HCT116 (cell line): ENCODE measurements around the gene IRAK1BP1. TPM values are rescaled to one million over a fixed set of nuclear protein-coding genes. Genes with fewer than 3 reads are reported as not detected.

ENCODE experiments used
- ATAC-seq: fragments of 200-7000 bp; cut with Tn5 transposase; 2 replicates; pipeline ENCODE4 v1.9.1; 2020; ENCODE audit warnings: mild to moderate bottlenecking, moderate library complexity
- BruUV-seq: library from RNA; stranded (reverse); fragments of 400-500 nt; replicated peaks from 2 replicates; lab custom pipeline; 2021; lab: Mats Ljungman, UMichigan
- CTCF ChIA-PET: fragments of 300-600 bp; sonication (Branson Sonifier 250); formaldehyde crosslinking; loops from one replicate; lab custom pipeline; 2021; ENCODE audit warnings: antibody characterized with exemption; lab: Charles Lee
- POLR2A ChIA-PET: fragments of 300-600, 350-600 bp; sonication (Branson Sonifier 250); formaldehyde crosslinking; loops from one replicate; lab custom pipeline; 2021; ENCODE audit warnings: antibody characterized with exemption; lab: Charles Lee
- RAD21 ChIA-PET, 2 experiments: fragments of 300-600 bp; sonication (Branson Sonifier 250); formaldehyde crosslinking; loops; one replicate each; lab custom pipeline; 2023; ENCODE audit warnings: low total read pairs in 2 of 2; ENCODE audit not compliant: uncharacterized antibody in 2 of 2, unreplicated experiment in 2 of 2, low non-redundant PET in 1 of 2; lab: Charles Lee
- DNase-seq: peaks from one replicate; pipeline ENCODE4 v3.0.0-alpha.2; 2010; ENCODE audit warnings: low read depth, low spot score
- H2AFZ ChIP-seq: fragments of 200-600 bp; shearing (Covaris generic), sonication (generic); 2 replicates; pipeline ENCODE4 v1.6.1; 2017; ENCODE audit warnings: low read depth, mixed run types, mixed read lengths, antibody characterized with exemption, low read length; ENCODE audit not compliant: poor library complexity, severe bottlenecking
- H3K27ac ChIP-seq: 2 replicates; pipeline ENCODE4 v1.5.1; 2012; ENCODE audit warnings: low read depth, low read length
- H3K27me3 ChIP-seq: fragments of 200-600 bp; sonication (generic); 2 replicates; pipeline ENCODE4 v1.6.1; 2016; ENCODE audit warnings: mixed run types, low read length, mixed read lengths; ENCODE audit not compliant: insufficient read depth
- H3K36me3 ChIP-seq, 2 experiments: fragments of 200-500 bp in 1 of 2; fragments of 200-600 bp in 1 of 2; sonication (Bioruptor generic) in 1 of 2; sonication (generic) in 1 of 2; 2 replicates each; pipeline versions ENCODE4 v1.5.1 to v1.6.1; 2014 to 2016; ENCODE audit warnings: low read length in 2 of 2, inconsistent platforms in 1 of 2, mixed read lengths in 1 of 2, mixed run types in 1 of 2; ENCODE audit not compliant: insufficient read depth in 2 of 2, control insufficient read depth in 1 of 2
- H3K4me1 ChIP-seq, 2 experiments: fragments of 200-600 bp in 1 of 2; sonication (generic) in 1 of 2; 2 replicates each; pipeline versions ENCODE4 v1.5.1 to v1.6.1; 2012 to 2017; ENCODE audit warnings: low read length in 2 of 2, inconsistent platforms in 1 of 2, mild to moderate bottlenecking in 1 of 2, mixed read lengths in 1 of 2, mixed run types in 1 of 2, moderate library complexity in 1 of 2; ENCODE audit not compliant: insufficient read depth in 2 of 2, control insufficient read depth in 1 of 2
- H3K4me2 ChIP-seq: fragments of 200-600 bp; sonication (generic); 2 replicates; pipeline ENCODE4 v1.6.1; 2017; ENCODE audit warnings: mixed run types, low read length, mixed read lengths
- H3K4me3 ChIP-seq, 2 experiments: fragments of 200-600 bp in 1 of 2; sonication (generic) in 1 of 2; replicated peaks in 1 of 2; 2 replicates each; pipeline ENCODE4 v1.5.1; 2011 to 2016; ENCODE audit warnings: low read length in 2 of 2, control low read depth in 1 of 2, low read depth in 1 of 2, mild to moderate bottlenecking in 1 of 2, mixed read lengths in 1 of 2, mixed run types in 1 of 2
- H3K79me2 ChIP-seq: fragments of 200-600 bp; sonication (generic); 2 replicates; pipeline ENCODE4 v1.6.1; 2017; ENCODE audit warnings: mild to moderate bottlenecking, mixed run types, low read length, moderate library complexity, mixed read lengths; ENCODE audit not compliant: insufficient read depth
- H3K9ac ChIP-seq: fragments of 200-600 bp; sonication (generic); 2 replicates; pipeline ENCODE4 v1.6.1; 2016; ENCODE audit warnings: low read length, mixed read lengths
- H3K9me2 ChIP-seq: fragments of 200-600 bp; sonication (generic), shearing (Covaris generic); 2 replicates; pipeline ENCODE4 v1.6.1; 2017; ENCODE audit warnings: mixed run types, mild to moderate bottlenecking, moderate library complexity; ENCODE audit not compliant: insufficient read depth
- H3K9me3 ChIP-seq, 2 experiments: fragments of 200-500 bp in 1 of 2; fragments of 200-600 bp in 1 of 2; sonication (Bioruptor generic) in 1 of 2; sonication (generic) in 1 of 2; 2 replicates each; pipeline ENCODE4 v1.6.1; 2014 to 2017; ENCODE audit warnings: low read length in 2 of 2, mixed read lengths in 2 of 2, inconsistent platforms in 1 of 2, low read depth in 1 of 2, mild to moderate bottlenecking in 1 of 2, mixed run types in 1 of 2, moderate library complexity in 1 of 2; ENCODE audit not compliant: control insufficient read depth in 1 of 2, insufficient read depth in 1 of 2
- H4K20me1 ChIP-seq: fragments of 200-600 bp; sonication (generic), shearing (Covaris generic); 2 replicates; pipeline ENCODE4 v1.6.1; 2017; ENCODE audit warnings: mixed run types, mild to moderate bottlenecking, moderate library complexity; ENCODE audit not compliant: insufficient read depth
- ATF3 ChIP-seq: IDR thresholded peaks from 2 replicates; pipeline ENCODE4 v1.6.1; 2012
- CEBPB ChIP-seq: IDR thresholded peaks from 2 replicates; pipeline ENCODE4 v1.6.1; 2012; ENCODE audit warnings: low read depth
- CTCF ChIP-seq, 3 experiments: fragments of 200-600 bp in 1 of 3; sonication (generic) in 1 of 3; IDR thresholded peaks in 2 of 3; conservative IDR thresholded peaks in 1 of 3; 2 replicates each; pipeline ENCODE4 v1.5.1; 2012 to 2017; ENCODE audit warnings: low read depth in 2 of 3, low read length in 2 of 3, antibody characterized with exemption in 1 of 3, borderline replicate concordance in 1 of 3, control low read depth in 1 of 3, mild to moderate bottlenecking in 1 of 3, mixed read lengths in 1 of 3, mixed run types in 1 of 3, moderate library complexity in 1 of 3; ENCODE audit not compliant: insufficient read depth in 1 of 3
- EZH2phosphoT487 ChIP-seq: fragments of 200-600 bp; IDR thresholded peaks from 2 replicates; pipeline ENCODE4 v1.6.1; 2018; ENCODE audit warnings: antibody characterized with exemption, borderline replicate concordance
- JUND ChIP-seq: IDR thresholded peaks from 2 replicates; pipeline ENCODE4 v1.6.1; 2012
- MAX ChIP-seq: IDR thresholded peaks from 2 replicates; pipeline ENCODE4 v1.6.1; 2012
- RAD21 ChIP-seq: IDR thresholded peaks from 2 replicates; pipeline ENCODE4 v1.6.1; 2012; ENCODE audit warnings: low read depth, mild to moderate bottlenecking
- SRF ChIP-seq: IDR thresholded peaks from 2 replicates; pipeline ENCODE4 v1.6.1; 2012; ENCODE audit warnings: low read depth
- TCF7L2 ChIP-seq: IDR thresholded peaks from 2 replicates; pipeline ENCODE4 v1.7.0; 2011; ENCODE audit warnings: borderline replicate concordance, inconsistent platforms; ENCODE audit not compliant: insufficient read depth, insufficient read length; ENCODE audit errors: extremely low read depth
- YY1 ChIP-seq: IDR thresholded peaks from 2 replicates; pipeline ENCODE4 v1.6.1; 2011; ENCODE audit warnings: low read length, low read depth, moderate library complexity, mild to moderate bottlenecking; ENCODE audit not compliant: insufficient replicate concordance; ENCODE audit errors: extremely low read depth
- intact Hi-C: fragments of 100-400 bp; cut with micrococcal nuclease; formaldehyde crosslinking; loops from 2 replicates; pipeline ENCODE4 v1.10.0; 2022
- total RNA-seq: library from RNA; stranded (reverse); gene quantifications from one replicate; pipeline ENCODE4 v1.2.1, GENCODE V29; 2021; ENCODE audit not compliant: unreplicated experiment
- TF ChIP-seq, protein P1 (sequence below): IDR thresholded peaks from 2 replicates; pipeline ENCODE4 v1.6.1; 2012; ENCODE audit warnings: low read depth

The IRAK1BP1 gene
- total RNA-seq, 1 experiment from 2014 or later = 5.4 TPM

GRCh38 chr6:78863576-78863975 is 3.8 kb upstream of the IRAK1BP1 start:
- Histone ChIP-seq H3K79me2 (peaks cover 10% of the 10 kb centered on the region; the same call in 1 of the 2 replicates), H3K9me2 (no peaks in the 10 kb centered on the region), H3K4me1 (peaks cover 0 to 15% of the 10 kb centered on the region in 2 experiments; a peak in 2 of 4 replicates), H3K36me3 (no peaks in the 10 kb centered on the region), H3K27ac (no peak overlapping the region), H3K4me2 (no peak overlapping the region), H2AFZ (no peak overlapping the region), H4K20me1 (no peaks in the 10 kb centered on the region), H3K27me3 (no peaks in the 10 kb centered on the region), H3K9ac (no peak overlapping the region), H3K4me3 (no peak overlapping the region), H3K9me3 (no peaks in the 10 kb centered on the region)
- ChIA-PET RAD21 (no interaction called here), POLR2A (no interaction called here), CTCF (no interaction called here)
- no peak for DNase-seq
- TF ChIP-seq YY1 = no peak
- TF ChIP-seq, protein P1, sequence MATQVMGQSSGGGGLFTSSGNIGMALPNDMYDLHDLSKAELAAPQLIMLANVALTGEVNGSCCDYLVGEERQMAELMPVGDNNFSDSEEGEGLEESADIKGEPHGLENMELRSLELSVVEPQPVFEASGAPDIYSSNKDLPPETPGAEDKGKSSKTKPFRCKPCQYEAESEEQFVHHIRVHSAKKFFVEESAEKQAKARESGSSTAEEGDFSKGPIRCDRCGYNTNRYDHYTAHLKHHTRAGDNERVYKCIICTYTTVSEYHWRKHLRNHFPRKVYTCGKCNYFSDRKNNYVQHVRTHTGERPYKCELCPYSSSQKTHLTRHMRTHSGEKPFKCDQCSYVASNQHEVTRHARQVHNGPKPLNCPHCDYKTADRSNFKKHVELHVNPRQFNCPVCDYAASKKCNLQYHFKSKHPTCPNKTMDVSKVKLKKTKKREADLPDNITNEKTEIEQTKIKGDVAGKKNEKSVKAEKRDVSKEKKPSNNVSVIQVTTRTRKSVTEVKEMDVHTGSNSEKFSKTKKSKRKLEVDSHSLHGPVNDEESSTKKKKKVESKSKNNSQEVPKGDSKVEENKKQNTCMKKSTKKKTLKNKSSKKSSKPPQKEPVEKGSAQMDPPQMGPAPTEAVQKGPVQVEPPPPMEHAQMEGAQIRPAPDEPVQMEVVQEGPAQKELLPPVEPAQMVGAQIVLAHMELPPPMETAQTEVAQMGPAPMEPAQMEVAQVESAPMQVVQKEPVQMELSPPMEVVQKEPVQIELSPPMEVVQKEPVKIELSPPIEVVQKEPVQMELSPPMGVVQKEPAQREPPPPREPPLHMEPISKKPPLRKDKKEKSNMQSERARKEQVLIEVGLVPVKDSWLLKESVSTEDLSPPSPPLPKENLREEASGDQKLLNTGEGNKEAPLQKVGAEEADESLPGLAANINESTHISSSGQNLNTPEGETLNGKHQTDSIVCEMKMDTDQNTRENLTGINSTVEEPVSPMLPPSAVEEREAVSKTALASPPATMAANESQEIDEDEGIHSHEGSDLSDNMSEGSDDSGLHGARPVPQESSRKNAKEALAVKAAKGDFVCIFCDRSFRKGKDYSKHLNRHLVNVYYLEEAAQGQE = no peak
- no peak for TF ChIP-seq JUND
- no peak for TF ChIP-seq CEBPB
- TF ChIP-seq EZH2phosphoT487 = no peak
- no peak for TF ChIP-seq MAX
- no peak for TF ChIP-seq SRF
- no peak for TF ChIP-seq TCF7L2
- no peak for TF ChIP-seq RAD21
- no peak for TF ChIP-seq ATF3
- no peak for TF ChIP-seq CTCF (IDR thresholded peaks at IDR 0.05 in 2 of 3, conservative IDR thresholded peaks at IDR 0.05 in 1 of 3; ENCODE audit: borderline replicate concordance in 1 of 3, insufficient read depth in 1 of 3, low read depth in 2 of 3, low read length in 2 of 3)
- ATAC-seq = no peak
- BruUV-seq = no TSS peak
- intact Hi-C loops = no loop called here
